OCI-LY7 (cell line): ENCODE data around the gene ARHGEF4. TPM values are rescaled to one million over a fixed set of nuclear protein-coding genes. Genes with fewer than 3 reads are reported as not detected.
A peak's percentile ranks its signal among the peaks of the same experiment; 100 is the strongest.

Experiments used
- BruUV-seq: library from RNA; stranded (reverse); fragments of 400-500 nt; replicated peaks from 2 replicates; lab custom pipeline; 2021; lab: Mats Ljungman, UMichigan
- CTCF ChIA-PET: fragments of 300-600 bp; sonication (Branson Sonifier 250); formaldehyde crosslinking; loops from one replicate; lab custom pipeline; 2022; ENCODE audit warnings: antibody characterized with exemption; ENCODE audit not compliant: unreplicated experiment; lab: Charles Lee
- POLR2A ChIA-PET: fragments of 300-600 bp; sonication (Branson Sonifier 250); formaldehyde crosslinking; loops from one replicate; lab custom pipeline; 2022; ENCODE audit warnings: antibody characterized with exemption; lab: Charles Lee
- DNase-seq: peaks from one replicate; pipeline ENCODE4 v3.0.0-alpha.2; 2015; ENCODE audit warnings: low spot score
- H2AFZ ChIP-seq: fragments of 200-600 bp; sonication (generic), shearing (Covaris generic); 2 replicates; pipeline ENCODE4 v1.6.1; 2014; ENCODE audit warnings: mild to moderate bottlenecking, antibody characterized with exemption, low read length, moderate library complexity
- H3K27ac ChIP-seq: fragments of 200-600 bp; sonication (generic); 2 replicates; pipeline ENCODE4 v1.5.1; 2014; ENCODE audit warnings: mixed run types, low read depth, mild to moderate bottlenecking, moderate library complexity, low read length, inconsistent platforms; ENCODE audit not compliant: poor library complexity, severe bottlenecking
- H3K36me3 ChIP-seq: fragments of 200-600 bp; sonication (generic); 2 replicates; pipeline ENCODE4 v1.6.1; 2014; ENCODE audit warnings: mild to moderate bottlenecking, antibody characterized with exemption, low read length, moderate library complexity, mixed read lengths; ENCODE audit not compliant: insufficient read depth
- H3K4me1 ChIP-seq: fragments of 200-600 bp; sonication (generic); 2 replicates; pipeline ENCODE4 v1.5.1; 2014; ENCODE audit warnings: mild to moderate bottlenecking, low read length; ENCODE audit not compliant: insufficient read depth, poor library complexity, severe bottlenecking
- H3K4me2 ChIP-seq: fragments of 200-600 bp; sonication (generic); 2 replicates; pipeline ENCODE4 v1.6.1; 2014; ENCODE audit warnings: mild to moderate bottlenecking, low read length
- H3K4me3 ChIP-seq: fragments of 200-600 bp; sonication (generic); 2 replicates; pipeline ENCODE4 v1.5.1; 2014; ENCODE audit warnings: mild to moderate bottlenecking, low read depth, low read length; ENCODE audit not compliant: poor library complexity, severe bottlenecking
- H3K79me2 ChIP-seq: fragments of 200-600 bp; sonication (generic); 2 replicates; pipeline ENCODE4 v1.6.1; 2016; ENCODE audit warnings: low read depth, mild to moderate bottlenecking, low read length, moderate library complexity, mixed read lengths; ENCODE audit not compliant: insufficient read depth
- H3K9me2 ChIP-seq: fragments of 200-600 bp; sonication (generic); 2 replicates; pipeline ENCODE4 v1.6.1; 2016; ENCODE audit warnings: mild to moderate bottlenecking, low read length, mixed read lengths; ENCODE audit not compliant: insufficient read depth
- H3K9me3 ChIP-seq: fragments of 200-600 bp; sonication (generic); 2 replicates; pipeline ENCODE4 v1.6.1; 2014; ENCODE audit warnings: mild to moderate bottlenecking, mixed run types, low read length, mixed read lengths
- H4K20me1 ChIP-seq: fragments of 200-600 bp; sonication (generic); 2 replicates; pipeline ENCODE4 v1.6.1; 2014; ENCODE audit warnings: mild to moderate bottlenecking, antibody characterized with exemption, low read length, moderate library complexity, mixed read lengths; ENCODE audit not compliant: insufficient read depth
- EZH2phosphoT487 ChIP-seq: fragments of 200-600 bp; sonication (generic); IDR thresholded peaks from 2 replicates; pipeline ENCODE4 v1.6.1; 2018; ENCODE audit warnings: low read depth, borderline replicate concordance, mild to moderate bottlenecking, mixed run types, antibody characterized with exemption, low read length, moderate library complexity, mixed read lengths
- intact Hi-C: fragments of 100-400 bp; cut with micrococcal nuclease; formaldehyde crosslinking; loops from one replicate; pipeline ENCODE4 v1.10.0; 2022; ENCODE audit not compliant: unreplicated experiment
- total RNA-seq, 2 experiments: library from RNA; depleted of rRNA in 1 of 2; stranded (reverse); fragments of >200 nt in 1 of 2; shearing (Covaris generic) in 1 of 2; gene quantifications; 2 replicates each; pipeline ENCODE4 v1.2.3, GENCODE V29; 2014 to 2022
- TF ChIP-seq, protein P1 (sequence below): fragments of 200-600 bp; sonication (generic); conservative IDR thresholded peaks from 2 replicates; pipeline ENCODE4 v1.5.1; 2014; ENCODE audit warnings: mild to moderate bottlenecking, antibody characterized with exemption, low read length, moderate library complexity, mixed read lengths

Gene ARHGEF4
- total RNA-seq, 2 experiments from 2014 or later, result 1.1 to 1.7 TPM

DNA sequence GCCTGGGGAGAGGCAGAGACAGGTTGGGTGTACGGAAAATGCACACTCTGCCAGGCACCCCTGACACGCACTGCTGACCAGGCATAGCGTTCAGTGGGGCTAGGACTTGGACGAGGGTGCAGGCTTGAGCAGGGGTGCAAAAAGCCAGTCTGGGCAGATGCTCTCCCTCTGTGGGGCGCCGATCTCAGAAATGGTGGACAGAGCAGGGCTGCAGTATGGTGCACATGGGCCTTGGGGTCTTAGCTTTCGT is 1.0 kb upstream of the ARHGEF4 start:
- Histone ChIP-seq H3K4me2 (peak overlapping the region; percentile 59), H3K4me1 (peaks cover 28% of the 10 kb centered on the region), H3K27ac (peak overlapping the region; percentile 57), H3K9me2 (no peaks in the 10 kb centered on the region), H3K9me3 (no peaks in the 10 kb centered on the region), H4K20me1 (no peaks in the 10 kb centered on the region), H3K4me3 (peak overlapping the region; percentile 10), H3K79me2 (no peaks in the 10 kb centered on the region), H2AFZ (peak overlapping the region; percentile 85; the same call in 1 of the 2 replicates), H3K36me3 (no peaks in the 10 kb centered on the region)
- no peak for TF ChIP-seq EZH2phosphoT487
- TF ChIP-seq, protein P1, sequence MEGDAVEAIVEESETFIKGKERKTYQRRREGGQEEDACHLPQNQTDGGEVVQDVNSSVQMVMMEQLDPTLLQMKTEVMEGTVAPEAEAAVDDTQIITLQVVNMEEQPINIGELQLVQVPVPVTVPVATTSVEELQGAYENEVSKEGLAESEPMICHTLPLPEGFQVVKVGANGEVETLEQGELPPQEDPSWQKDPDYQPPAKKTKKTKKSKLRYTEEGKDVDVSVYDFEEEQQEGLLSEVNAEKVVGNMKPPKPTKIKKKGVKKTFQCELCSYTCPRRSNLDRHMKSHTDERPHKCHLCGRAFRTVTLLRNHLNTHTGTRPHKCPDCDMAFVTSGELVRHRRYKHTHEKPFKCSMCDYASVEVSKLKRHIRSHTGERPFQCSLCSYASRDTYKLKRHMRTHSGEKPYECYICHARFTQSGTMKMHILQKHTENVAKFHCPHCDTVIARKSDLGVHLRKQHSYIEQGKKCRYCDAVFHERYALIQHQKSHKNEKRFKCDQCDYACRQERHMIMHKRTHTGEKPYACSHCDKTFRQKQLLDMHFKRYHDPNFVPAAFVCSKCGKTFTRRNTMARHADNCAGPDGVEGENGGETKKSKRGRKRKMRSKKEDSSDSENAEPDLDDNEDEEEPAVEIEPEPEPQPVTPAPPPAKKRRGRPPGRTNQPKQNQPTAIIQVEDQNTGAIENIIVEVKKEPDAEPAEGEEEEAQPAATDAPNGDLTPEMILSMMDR, result no peak
- no TSS peak for BruUV-seq
- ChIA-PET POLR2A (interaction anchor here (1.1 kb wide), 1 partner anchor 15 kb away, joined by 3 read pairs; no protein-coding TSS in a partner anchor), CTCF (no interaction called here)
- DNase-seq, result peak; percentile 28
- intact Hi-C loops, result no loop called here

DNA sequence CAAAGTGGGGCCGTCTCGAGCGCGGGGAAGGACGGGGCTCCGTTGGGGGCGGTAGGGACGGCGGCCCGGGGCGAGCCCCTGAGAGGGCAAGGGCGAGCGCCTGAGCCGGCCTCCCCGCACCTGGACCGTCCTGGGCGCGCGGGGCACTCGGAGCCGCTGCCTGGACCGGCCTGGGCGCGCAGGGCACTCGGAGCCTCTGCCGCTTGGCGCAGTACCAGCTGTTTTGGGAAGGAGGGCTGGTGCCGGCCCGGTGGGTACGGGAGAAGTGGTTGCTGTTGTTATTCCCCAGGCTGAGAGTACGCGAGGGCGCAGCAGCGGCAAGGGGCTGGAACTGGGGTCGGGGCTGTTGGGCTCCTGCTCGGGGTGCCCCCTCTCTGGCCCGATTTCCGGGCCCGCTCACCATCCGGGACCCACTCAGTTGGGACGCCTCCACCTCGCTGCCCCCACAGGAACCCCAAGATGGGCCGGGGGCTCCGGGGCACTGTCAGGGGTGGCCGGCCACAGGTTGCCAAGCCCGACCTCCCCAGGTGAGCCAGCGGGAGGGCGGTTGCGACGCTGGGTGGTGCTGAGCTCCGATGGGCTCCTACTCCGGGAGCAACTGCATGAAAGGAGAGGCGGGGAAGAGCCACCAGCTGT is 579 bp downstream of the ARHGEF4 start:
- DNase-seq, result no peak
- TF ChIP-seq, protein P1, result no peak
- no peak for TF ChIP-seq EZH2phosphoT487
- H3K27ac ChIP-seq, result no peak overlapping the region
- no peak overlapping the region for H2AFZ ChIP-seq
- ChIA-PET CTCF (no interaction called here), POLR2A (no interaction called here)
- intact Hi-C loops, result no loop called here
- peaks cover 28% of the 10 kb centered on the region for H3K4me1 ChIP-seq
- no TSS peak for BruUV-seq
- H3K9me3 ChIP-seq, result no peaks in the 10 kb centered on the region
- peak overlapping the region; percentile 47 for H3K4me3 ChIP-seq
- no peaks in the 10 kb centered on the region for H3K36me3 ChIP-seq
- no peaks in the 10 kb centered on the region for H3K9me2 ChIP-seq
- peak overlapping the region; percentile 64; the same call in 1 of the 2 replicates for H3K4me2 ChIP-seq
- H4K20me1 ChIP-seq, result no peaks in the 10 kb centered on the region
- no peaks in the 10 kb centered on the region for H3K79me2 ChIP-seq

DNA sequence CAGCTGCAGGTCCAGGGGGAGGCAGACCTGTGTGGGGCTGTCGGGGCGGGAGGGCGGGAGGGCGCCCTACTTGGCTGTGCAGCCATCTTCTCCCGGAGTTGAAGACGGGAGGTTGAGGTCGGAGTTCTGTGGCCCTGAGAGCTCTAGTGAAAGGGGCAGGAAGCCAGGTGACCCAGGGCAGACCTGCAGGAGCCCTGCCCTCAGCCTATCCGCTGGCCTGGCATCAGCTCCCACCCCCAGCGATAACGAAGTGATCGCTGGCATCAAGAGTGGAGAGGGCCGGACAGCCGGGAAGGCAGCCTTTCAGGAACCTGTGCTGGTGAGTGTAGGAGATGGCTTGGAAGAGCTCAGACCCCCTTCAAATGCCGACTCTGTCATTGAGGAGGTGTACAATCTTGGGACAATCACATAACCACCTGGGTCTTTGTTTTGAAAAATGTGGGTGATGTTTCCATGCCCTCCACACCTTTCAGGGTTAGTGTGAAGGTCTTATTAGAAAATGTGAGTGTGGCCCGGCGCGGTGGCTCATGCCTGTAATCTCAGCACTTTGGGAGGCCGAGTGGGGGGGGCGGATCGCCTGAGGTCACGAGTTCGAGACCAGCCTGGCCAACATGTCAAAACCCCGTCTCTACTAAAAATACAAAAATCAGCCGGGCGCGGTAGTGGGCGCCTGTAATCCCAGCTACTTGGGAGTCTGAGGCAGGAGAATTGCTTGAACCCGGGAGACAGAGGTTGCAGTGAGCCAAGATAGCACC is 1.3 kb downstream of the ARHGEF4 start:
- no peak overlapping the region for H2AFZ ChIP-seq
- no peak overlapping the region for H3K27ac ChIP-seq
- intact Hi-C loops, result no loop called here
- CTCF ChIA-PET, result no interaction called here
- no peaks in the 10 kb centered on the region for H3K9me2 ChIP-seq
- peaks cover 28% of the 10 kb centered on the region for H3K4me1 ChIP-seq
- H3K79me2 ChIP-seq, result no peaks in the 10 kb centered on the region
- no peak for DNase-seq
- BruUV-seq, result no TSS peak
- no peaks in the 10 kb centered on the region for H3K9me3 ChIP-seq
- H4K20me1 ChIP-seq, result no peaks in the 10 kb centered on the region
- H3K36me3 ChIP-seq, result no peaks in the 10 kb centered on the region
- TF ChIP-seq, protein P1, result no peak
- no peak for TF ChIP-seq EZH2phosphoT487
- H3K4me2 ChIP-seq, result no peak overlapping the region
- no peak overlapping the region for H3K4me3 ChIP-seq
- POLR2A ChIA-PET, result no interaction called here
